DMS53 (cell line): ENCODE results near the gene PIAS4.
A peak's percentile ranks its signal among the peaks of the same experiment; 100 is the strongest.

Experiments
- DNase-seq: peaks from one replicate; lab custom pipeline; 2025; lab: John Stamatoyannopoulos, UW

The PIAS4 gene

GRCh38 chr19:4077800-4078684, 70.5 kb downstream of the PIAS4 start:
- DNase-seq: peak; percentile 70

GRCh38 chr19:4080473-4080872, 72.9 kb downstream of the PIAS4 start:
- no peak for DNase-seq

- peak; percentile 26 for DNase-seq
These were observed 74.0 kb downstream of the PIAS4 start for GRCh38 chr19:4081441-4082129.

DNA sequence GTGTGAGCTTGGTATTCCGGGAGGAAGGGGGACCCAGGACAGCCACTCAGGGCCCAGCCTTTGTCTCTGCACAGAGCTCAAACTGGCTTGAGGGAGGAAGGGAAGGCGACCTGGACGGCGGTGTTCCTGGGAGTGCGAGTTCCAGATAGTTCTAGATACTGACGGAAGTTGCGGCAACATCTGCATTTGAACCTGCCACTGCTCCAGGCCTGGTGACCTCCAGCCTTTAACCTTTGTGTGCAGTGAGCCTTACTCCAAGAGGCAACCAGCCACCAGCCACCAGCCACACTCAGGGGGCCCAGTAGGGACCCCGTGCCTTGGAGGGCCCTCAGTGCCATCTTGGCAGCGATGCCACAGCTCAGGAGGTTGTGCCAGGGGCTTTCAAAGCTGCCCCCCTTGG, 74.6 kb downstream of the PIAS4 start:
- no peak for DNase-seq

DNA sequence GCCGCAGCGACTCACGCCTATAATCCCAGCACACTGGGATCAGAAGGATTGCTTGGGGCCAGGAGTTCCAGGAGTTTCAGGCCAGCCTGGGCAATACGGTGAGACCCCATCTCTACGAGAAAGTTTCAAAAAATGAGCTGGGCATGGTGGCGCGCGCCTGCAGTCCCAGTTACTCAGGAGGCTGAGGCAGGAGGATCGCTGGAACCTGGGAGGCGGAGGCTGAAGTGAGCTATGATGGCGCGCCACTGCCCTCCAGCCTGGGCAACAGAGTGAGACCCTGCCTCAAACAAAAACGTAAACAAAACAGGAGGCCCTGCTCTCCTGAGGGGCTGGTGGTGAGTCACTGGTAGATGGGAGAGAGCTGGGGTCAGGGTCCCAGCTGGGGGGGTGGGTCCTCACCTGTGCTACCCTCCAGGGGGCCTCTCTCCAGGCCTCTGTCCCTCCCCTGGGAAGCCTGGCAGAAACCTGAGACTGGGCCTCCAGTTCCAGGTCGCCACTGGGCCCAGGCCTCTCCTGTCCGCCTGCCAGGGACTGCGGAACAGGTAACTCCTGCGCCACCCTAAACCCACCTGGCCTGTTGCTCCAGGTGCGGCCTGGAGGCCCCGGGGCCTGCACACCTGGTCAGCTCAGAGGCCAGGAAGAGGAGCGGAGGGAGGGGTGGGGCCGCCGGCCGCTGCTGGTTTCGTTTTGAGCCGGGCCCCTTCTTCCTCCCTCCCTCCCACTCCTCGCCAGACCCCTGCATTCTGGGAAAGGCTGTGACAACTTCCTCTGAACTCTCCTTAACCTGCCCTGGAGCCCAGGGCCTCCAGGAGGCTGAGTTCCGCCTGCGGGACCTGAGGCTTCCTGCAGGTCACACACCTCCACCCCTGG, 76.4 kb downstream of the PIAS4 start:
- peak; percentile 83 for DNase-seq

- DNase-seq: no peak
These were observed 77.0 kb downstream of the PIAS4 start for GRCh38 chr19:4084547-4084877.

DNA sequence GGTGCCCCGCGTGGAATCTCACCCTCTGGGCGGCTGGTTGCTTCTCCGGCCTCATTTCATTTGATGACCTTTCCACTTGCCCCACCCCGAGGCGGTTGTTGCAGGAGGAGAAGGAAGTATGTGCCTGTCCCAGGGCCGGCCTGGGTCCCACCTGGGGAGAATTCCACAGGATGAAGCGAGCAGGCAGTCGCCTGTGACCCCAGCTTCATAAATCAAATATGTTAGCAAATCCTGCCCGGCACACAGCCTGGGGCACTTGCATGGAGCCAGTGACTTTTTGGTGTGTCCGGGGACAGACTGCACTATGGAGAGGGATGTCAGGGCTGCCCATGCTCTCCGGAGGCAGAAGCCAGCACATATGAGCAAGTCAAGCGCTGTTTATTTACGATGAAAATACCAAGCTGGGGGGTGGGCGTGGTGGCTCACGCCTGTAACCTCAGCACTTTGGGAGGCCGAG, 78.9 kb downstream of the PIAS4 start:
- DNase-seq: no peak

GRCh38 chr19:4087787-4088679, 80.5 kb downstream of the PIAS4 start:
- DNase-seq: no peak

DNA sequence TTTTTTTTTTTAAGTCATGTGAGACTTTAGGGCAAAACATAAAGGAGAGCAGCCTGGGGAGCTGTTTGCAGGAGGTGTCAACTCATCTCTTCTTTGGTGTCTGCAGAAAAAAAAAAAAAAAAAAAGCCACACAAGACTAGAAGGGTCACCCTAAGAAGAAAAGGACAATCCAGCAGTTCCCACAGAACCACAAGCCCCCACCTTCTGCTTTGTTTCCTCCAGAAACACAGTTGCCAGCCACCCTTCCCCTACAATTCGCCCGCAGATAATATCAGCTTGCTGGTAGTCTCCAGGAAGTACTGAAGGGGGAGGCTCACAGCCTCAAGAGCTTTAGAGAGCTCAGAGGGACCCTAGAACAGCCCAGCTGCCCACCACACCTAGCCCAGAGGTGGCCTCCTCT, 81.4 kb downstream of the PIAS4 start:
- DNase-seq: no peak
